CD4-positive, alpha-beta memory T cell (primary cell): Measurements from ENCODE around the gene MSMO1. TPM values are rescaled to one million over a fixed set of nuclear protein-coding genes. Genes with fewer than 3 reads are reported as not detected.

ENCODE experiments used
- CTCF ChIA-PET: fragments of 350-600 bp; sonication (Branson Sonifier 250); formaldehyde crosslinking; loops from one replicate; lab custom pipeline; 2021; ENCODE audit warnings: inconsistent platforms; ENCODE audit not compliant: partially characterized antibody; lab: Charles Lee
- POLR2A ChIA-PET: fragments of 350-600 bp; sonication (Branson Sonifier 250); formaldehyde crosslinking; loops from one replicate; lab custom pipeline; 2021; ENCODE audit not compliant: partially characterized antibody; lab: Charles Lee
- DNase-seq, 5 donors: peaks; one replicate each; pipeline versions ENCODE4 v3.0.0 to v3.0.0-alpha.2; 2020 to 2022; ENCODE audit warnings: mixed read lengths in 1 of 5
- H3K27ac ChIP-seq: one replicate; pipeline ENCODE4 v1.7.0; 2013; ENCODE audit warnings: low read depth, low read length
- H3K27me3 ChIP-seq: 2 replicates; pipeline ENCODE4 v1.7.0; 2013; ENCODE audit warnings: mild to moderate bottlenecking, low read length, moderate library complexity; ENCODE audit not compliant: insufficient read depth
- H3K36me3 ChIP-seq: 2 replicates; pipeline ENCODE4 v1.7.0; 2013; ENCODE audit warnings: mild to moderate bottlenecking, low read length, moderate library complexity; ENCODE audit not compliant: insufficient read depth
- H3K4me1 ChIP-seq: 2 replicates; pipeline ENCODE4 v1.7.0; 2013; ENCODE audit warnings: mild to moderate bottlenecking, low read length, moderate library complexity; ENCODE audit not compliant: insufficient read depth
- H3K4me3 ChIP-seq, 2 donors: one replicate each; pipeline ENCODE4 v1.7.0; 2013; ENCODE audit warnings: low read length in 2 of 2, mild to moderate bottlenecking in 1 of 2
- H3K9me3 ChIP-seq, 2 donors: one replicate each; pipeline ENCODE4 v1.7.0; 2013; ENCODE audit warnings: low read length in 2 of 2, control low read depth in 1 of 2; ENCODE audit not compliant: control insufficient read depth in 1 of 2
- H3K27ac Mint-ChIP-seq, 7 donors: one replicate each; pipeline ENCODE4 v1.8.0; 2020 to 2021; ENCODE audit warnings: mixed read lengths in 7 of 7, mild to moderate bottlenecking in 6 of 7, inconsistent platforms in 3 of 7, moderate library complexity in 3 of 7
- H3K27me3 Mint-ChIP-seq, 2 donors: one replicate each; pipeline ENCODE4 v1.8.0; 2020 to 2021; ENCODE audit warnings: mixed read lengths in 2 of 2
- H3K36me3 Mint-ChIP-seq, 2 donors: one replicate each; pipeline ENCODE4 v1.8.0; 2020 to 2021; ENCODE audit warnings: mixed read lengths in 2 of 2, inconsistent platforms in 1 of 2, mild to moderate bottlenecking in 1 of 2
- H3K4me1 Mint-ChIP-seq, 4 donors: one replicate each; pipeline ENCODE4 v1.8.0; 2020 to 2021; ENCODE audit warnings: mixed read lengths in 4 of 4, mild to moderate bottlenecking in 1 of 4
- H3K4me3 Mint-ChIP-seq, 8 donors: one replicate each; pipeline ENCODE4 v1.8.0; 2020 to 2021; ENCODE audit warnings: mixed read lengths in 8 of 8, mild to moderate bottlenecking in 7 of 8, moderate library complexity in 6 of 8, inconsistent platforms in 3 of 8
- H3K9me3 Mint-ChIP-seq, 8 donors: one replicate each; pipeline ENCODE4 v1.8.0; 2020 to 2021; ENCODE audit warnings: mixed read lengths in 8 of 8, mild to moderate bottlenecking in 5 of 8, inconsistent platforms in 3 of 8, moderate library complexity in 1 of 8
- intact Hi-C: fragments of 100-400 bp; cut with micrococcal nuclease; formaldehyde crosslinking; loops from one replicate; pipeline ENCODE4 v1.15.1; 2023
- polyA plus RNA-seq, 2 donors: library from polyadenylated mRNA; unstranded; fragments of 300-500 nt; fragmentation: Illumina TruSeq; gene quantifications; one replicate each; pipeline ENCODE4 v1.2.3, GENCODE V29; 2021
- total RNA-seq, 2 experiments: library from RNA; stranded (reverse); gene quantifications; one replicate each; pipeline ENCODE4 v1.2.3, GENCODE V29; 2021

The MSMO1 gene
- total and polyA plus RNA-seq, 4 experiments from 2014 or later: 24.4 to 34.0 (median 26.6) TPM

DNA sequence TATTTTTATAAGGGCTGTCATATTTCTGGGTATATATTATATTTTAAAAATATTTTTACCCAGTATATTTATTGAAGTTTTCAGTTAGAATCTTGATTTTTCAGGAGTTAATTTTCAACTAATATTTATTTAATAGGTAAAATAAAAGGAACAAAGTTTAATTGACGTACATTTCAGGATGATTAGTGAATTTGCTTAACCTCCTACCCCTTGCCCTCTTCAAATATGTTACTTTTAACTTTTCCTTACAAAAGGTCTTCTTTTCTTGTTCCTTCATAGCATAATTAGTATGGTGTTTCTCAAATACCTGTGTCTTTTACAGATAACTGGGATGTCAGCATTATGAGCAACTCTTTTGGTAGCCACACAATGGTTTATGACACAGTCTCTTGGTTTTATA is 24.8 kb upstream of the MSMO1 start:
- ChIA-PET POLR2A (no interaction called here), CTCF (no interaction called here)
- no peak overlapping the region for H3K4me3 Mint-ChIP-seq
- DNase-seq: no peak
- no peaks in the 10 kb centered on the region for H3K27me3 Mint-ChIP-seq
- H3K4me3 ChIP-seq: no peak overlapping the region
- H3K27ac Mint-ChIP-seq: peak overlapping the region in 3 of 7 donors; percentile 29 to 59 (median 37)
- peaks cover 13 to 16% (median 13%) of the 10 kb centered on the region in 4 donors for H3K4me1 Mint-ChIP-seq
- H3K36me3 ChIP-seq: peaks cover 6% of the 10 kb centered on the region
- H3K4me1 ChIP-seq: peaks cover 13% of the 10 kb centered on the region
- no peaks in the 10 kb centered on the region for H3K27me3 ChIP-seq
- intact Hi-C loops: no loop called here
- no peak overlapping the region for H3K27ac ChIP-seq
- H3K36me3 Mint-ChIP-seq: peaks cover 26 to 33% of the 10 kb centered on the region in 2 donors
- no peaks in the 10 kb centered on the region for H3K9me3 ChIP-seq
- no peaks in the 10 kb centered on the region for H3K9me3 Mint-ChIP-seq

GRCh38 chr4:165308166-165308565 is 19.3 kb upstream of the MSMO1 start:
- Histone ChIP-seq H3K36me3 (no peaks in the 10 kb centered on the region), H3K27me3 (no peaks in the 10 kb centered on the region), H3K9me3 (no peaks in the 10 kb centered on the region), H3K4me1 (no peaks in the 10 kb centered on the region), H3K4me3 (no peak overlapping the region), H3K27ac (no peak overlapping the region)
- no peaks in the 10 kb centered on the region for H3K9me3 Mint-ChIP-seq
- H3K27me3 Mint-ChIP-seq: no peaks in the 10 kb centered on the region
- no peak for DNase-seq
- POLR2A ChIA-PET: no interaction called here
- peaks cover 0 to 1% (median 0%) of the 10 kb centered on the region in 4 donors for H3K4me1 Mint-ChIP-seq
- H3K27ac Mint-ChIP-seq: no peak overlapping the region
- H3K36me3 Mint-ChIP-seq: peaks cover 16 to 47% of the 10 kb centered on the region in 2 donors
- intact Hi-C loops: no loop called here
- CTCF ChIA-PET: no interaction called here
- H3K4me3 Mint-ChIP-seq: no peak overlapping the region

DNA sequence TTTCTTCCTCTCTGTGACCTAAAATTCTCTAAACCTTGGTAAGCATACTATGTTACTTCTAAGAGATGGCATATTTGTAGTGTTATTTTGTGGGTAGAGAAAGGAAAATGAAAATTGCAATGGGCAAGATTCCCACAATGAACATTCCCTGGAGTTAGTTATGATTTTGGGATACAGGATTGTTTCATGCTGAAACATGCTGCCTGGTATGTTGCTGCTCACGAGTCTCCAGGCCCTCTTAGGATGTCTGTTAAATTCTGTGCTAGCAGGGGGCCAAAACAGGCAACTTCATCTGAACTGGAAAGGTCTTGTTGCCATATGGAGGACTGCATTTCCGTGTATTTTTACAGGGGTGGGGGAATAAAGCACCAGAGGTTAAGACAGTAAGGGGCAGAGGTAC is 18.9 kb upstream of the MSMO1 start:
- Mint-ChIP-seq H3K36me3 (peaks cover 16 to 47% of the 10 kb centered on the region in 2 donors), H3K27me3 (no peaks in the 10 kb centered on the region), H3K4me1 (peaks cover 0 to 1% (median 0%) of the 10 kb centered on the region in 4 donors), H3K9me3 (no peaks in the 10 kb centered on the region), H3K4me3 (no peak overlapping the region), H3K27ac (no peak overlapping the region)
- no peak for DNase-seq
- ChIA-PET CTCF (interaction anchor here (0.8 kb wide), 1 partner anchor 195 kb away, joined by 3 read pairs; no protein-coding TSS in a partner anchor), POLR2A (no interaction called here)
- Histone ChIP-seq H3K9me3 (no peaks in the 10 kb centered on the region), H3K27me3 (no peaks in the 10 kb centered on the region), H3K4me3 (no peak overlapping the region), H3K36me3 (no peaks in the 10 kb centered on the region), H3K27ac (no peak overlapping the region), H3K4me1 (no peaks in the 10 kb centered on the region)
- intact Hi-C loops: no loop called here

- Histone ChIP-seq H3K27ac (no peak overlapping the region), H3K36me3 (no peaks in the 10 kb centered on the region), H3K4me1 (no peaks in the 10 kb centered on the region), H3K27me3 (no peaks in the 10 kb centered on the region), H3K9me3 (no peaks in the 10 kb centered on the region), H3K4me3 (no peak overlapping the region)
- Mint-ChIP-seq H3K27me3 (no peaks in the 10 kb centered on the region), H3K4me3 (no peak overlapping the region), H3K9me3 (no peaks in the 10 kb centered on the region), H3K27ac (no peak overlapping the region), H3K36me3 (peaks cover 23 to 47% of the 10 kb centered on the region in 2 donors), H3K4me1 (no peaks in the 10 kb centered on the region)
- POLR2A ChIA-PET: no interaction called here
- no peak for DNase-seq
- CTCF ChIA-PET: interaction anchor here (0.8 kb wide), 1 partner anchor 196 kb away, joined by 3 read pairs; no protein-coding TSS in a partner anchor
- intact Hi-C loops: no loop called here
Observed at GRCh38 chr4:165309456-165309855, 18.0 kb upstream of the MSMO1 start.

DNA sequence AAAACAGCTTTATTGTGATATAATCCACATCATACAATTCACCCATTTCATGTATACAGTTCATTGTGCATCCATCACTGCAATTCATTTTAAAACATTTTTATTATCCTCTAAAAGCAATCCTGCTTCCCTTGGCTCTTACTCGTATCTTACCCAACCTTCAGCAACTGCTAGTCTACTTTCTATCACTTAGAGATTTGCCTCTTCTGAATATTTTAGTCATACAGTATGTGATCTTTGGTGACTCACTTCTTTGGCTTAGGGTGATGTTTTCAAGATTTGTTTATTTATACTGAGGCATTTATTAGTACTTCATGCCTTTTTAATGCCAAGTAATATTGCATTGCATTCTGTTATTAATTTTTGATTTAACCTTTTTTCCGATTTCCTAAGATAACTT is 15.0 kb upstream of the MSMO1 start:
- H3K4me3 ChIP-seq: no peak overlapping the region
- H3K27me3 Mint-ChIP-seq: no peaks in the 10 kb centered on the region
- no peak overlapping the region for H3K27ac ChIP-seq
- no peaks in the 10 kb centered on the region for H3K36me3 ChIP-seq
- ChIA-PET CTCF (no interaction called here), POLR2A (interaction anchor here (1.4 kb wide), 1 partner anchor 200 kb away, joined by 3 read pairs; the partner anchor contains the start of gene TMEM192)
- no peaks in the 10 kb centered on the region for H3K9me3 ChIP-seq
- intact Hi-C loops: no loop called here
- H3K4me3 Mint-ChIP-seq: no peak overlapping the region
- no peaks in the 10 kb centered on the region for H3K27me3 ChIP-seq
- H3K4me1 Mint-ChIP-seq: no peaks in the 10 kb centered on the region
- no peak overlapping the region for H3K27ac Mint-ChIP-seq
- no peak for DNase-seq
- H3K36me3 Mint-ChIP-seq: peaks cover 20 to 44% of the 10 kb centered on the region in 2 donors
- no peaks in the 10 kb centered on the region for H3K9me3 Mint-ChIP-seq
- H3K4me1 ChIP-seq: no peaks in the 10 kb centered on the region

- H3K9me3 Mint-ChIP-seq: no peaks in the 10 kb centered on the region
- Histone ChIP-seq H3K27me3 (no peaks in the 10 kb centered on the region), H3K4me1 (no peaks in the 10 kb centered on the region), H3K9me3 (no peaks in the 10 kb centered on the region), H3K27ac (no peak overlapping the region), H3K36me3 (peaks cover 3% of the 10 kb centered on the region), H3K4me3 (no peak overlapping the region)
- POLR2A ChIA-PET: no interaction called here
- intact Hi-C loops: no loop called here
- DNase-seq: no peak
- H3K27me3 Mint-ChIP-seq: no peaks in the 10 kb centered on the region
- H3K36me3 Mint-ChIP-seq: peaks cover 11 to 28% of the 10 kb centered on the region in 2 donors
- no peaks in the 10 kb centered on the region for H3K4me1 Mint-ChIP-seq
- no peak overlapping the region for H3K4me3 Mint-ChIP-seq
- no peak overlapping the region for H3K27ac Mint-ChIP-seq
- CTCF ChIA-PET: no interaction called here
Observed at GRCh38 chr4:165319030-165319429, 8.4 kb upstream of the MSMO1 start.

GRCh38 chr4:165319509-165319908 is 8.0 kb upstream of the MSMO1 start:
- H3K9me3 Mint-ChIP-seq: no peaks in the 10 kb centered on the region

More at GRCh38 chr4:165319509-165319908, 8.0 kb upstream of the MSMO1 start:
- no peak overlapping the region for H3K27ac Mint-ChIP-seq
- no peak overlapping the region for H3K27ac ChIP-seq
- H3K27me3 Mint-ChIP-seq: no peaks in the 10 kb centered on the region
- POLR2A ChIA-PET: no interaction called here
- no peak overlapping the region for H3K4me3 ChIP-seq
- no peaks in the 10 kb centered on the region for H3K9me3 ChIP-seq
- CTCF ChIA-PET: no interaction called here
- H3K36me3 ChIP-seq: peaks cover 3% of the 10 kb centered on the region
- no peak for DNase-seq
- H3K4me1 ChIP-seq: no peaks in the 10 kb centered on the region
- no peaks in the 10 kb centered on the region for H3K4me1 Mint-ChIP-seq
- H3K4me3 Mint-ChIP-seq: no peak overlapping the region
- H3K27me3 ChIP-seq: no peaks in the 10 kb centered on the region
- H3K36me3 Mint-ChIP-seq: peaks cover 7 to 24% of the 10 kb centered on the region in 2 donors
- intact Hi-C loops: no loop called here
